ENCODE data around the gene PTPRM. TPM values are rescaled to one million over a fixed set of nuclear protein-coding genes. Genes with fewer than 3 reads are reported as not detected.
"Not testable (repeated sequence)": the region's sequence is repeated elsewhere in the genome, so short reads cannot be mapped to it uniquely, and the experiment has no call there.

The PTPRM gene
- total RNA-seq, 1 donor from 2014 or later = 13.9 TPM

- H3K27ac Mint-ChIP-seq = no peak overlapping the region
- Histone ChIP-seq H3K4me2 (no peak overlapping the region), H3K4me1 (no peaks in the 10 kb centered on the region), H4K20me1 (ENCODE audit: low read depth) (no peaks in the 10 kb centered on the region), H3K9ac (no peak overlapping the region), H3K9me3 (ENCODE audit: low read depth) (no peaks in the 10 kb centered on the region), H2AFZ (replicated peaks) (no peak overlapping the region), H3K79me2 (ENCODE audit: low read depth) (no peaks in the 10 kb centered on the region), H3K27me3 (no peaks in the 10 kb centered on the region), H3K36me3 (no peaks in the 10 kb centered on the region), H3F3A (ENCODE audit: low read depth) (no peaks in the 10 kb centered on the region), H3K4me3 (no peak overlapping the region), H3K27ac (no peak overlapping the region)
- H3K4me3 Mint-ChIP-seq = no peak overlapping the region
- H3K36me3 Mint-ChIP-seq = no peaks in the 10 kb centered on the region
- DNase-seq (ENCODE audit: low spot score) = no peak
- no peaks in the 10 kb centered on the region for H3K27me3 Mint-ChIP-seq (ENCODE audit: insufficient read depth, low read depth)
- peaks cover 6% of the 10 kb centered on the region for H3K4me1 Mint-ChIP-seq
- TF ChIP-seq CTCF (IDR thresholded peaks at IDR 0.05) (no peak), EZH2phosphoT487 (IDR thresholded peaks at IDR 0.05) (no peak), EZH2 (IDR thresholded peaks at IDR 0.05) (no peak)
- no peaks in the 10 kb centered on the region for H3K9me3 Mint-ChIP-seq
These were observed 391.2 kb downstream of the PTPRM start for GRCh38 chr18:7958081-7958896.

GRCh38 chr18:7958897-7959146 lies 391.7 kb downstream of the PTPRM start:
- H3K4me3 ChIP-seq = no peak overlapping the region
- no peak overlapping the region for H2AFZ ChIP-seq (replicated peaks)
- H3K9me3 ChIP-seq (ENCODE audit: low read depth) = no peaks in the 10 kb centered on the region
- TF ChIP-seq CTCF (IDR thresholded peaks at IDR 0.05) = no peak
- no peak for TF ChIP-seq EZH2phosphoT487 (IDR thresholded peaks at IDR 0.05)
- TF ChIP-seq EZH2 (IDR thresholded peaks at IDR 0.05) = no peak
- Mint-ChIP-seq H3K9me3 (no peaks in the 10 kb centered on the region), H3K4me1 (peaks cover 10% of the 10 kb centered on the region), H3K36me3 (no peaks in the 10 kb centered on the region), H3K27ac (no peak overlapping the region), H3K4me3 (no peak overlapping the region), H3K27me3 (ENCODE audit: insufficient read depth, low read depth) (no peaks in the 10 kb centered on the region)
- no peak for DNase-seq (ENCODE audit: low spot score)
- no peak overlapping the region for H3K27ac ChIP-seq
- H3K27me3 ChIP-seq = no peaks in the 10 kb centered on the region
- H3K9ac ChIP-seq = no peak overlapping the region
- no peaks in the 10 kb centered on the region for H3K79me2 ChIP-seq (ENCODE audit: low read depth)
- H3K4me1 ChIP-seq = no peaks in the 10 kb centered on the region
- no peaks in the 10 kb centered on the region for H3K36me3 ChIP-seq
- H3K4me2 ChIP-seq = no peak overlapping the region
- no peaks in the 10 kb centered on the region for H4K20me1 ChIP-seq (ENCODE audit: low read depth)
- H3F3A ChIP-seq (ENCODE audit: low read depth) = no peaks in the 10 kb centered on the region

- not testable (repeated sequence) for H3K9me3 ChIP-seq (ENCODE audit: low read depth); H3K27ac Mint-ChIP-seq; H3K27me3 ChIP-seq; H3K9me3 Mint-ChIP-seq; H4K20me1 ChIP-seq (ENCODE audit: low read depth); H3K4me3 Mint-ChIP-seq; H3K4me3 ChIP-seq; DNase-seq (ENCODE audit: low spot score); H3K36me3 ChIP-seq; H2AFZ ChIP-seq (replicated peaks); H3K4me2 ChIP-seq; H3F3A ChIP-seq (ENCODE audit: low read depth); H3K79me2 ChIP-seq (ENCODE audit: low read depth); H3K27me3 Mint-ChIP-seq (ENCODE audit: insufficient read depth, low read depth); H3K36me3 Mint-ChIP-seq; H3K4me1 ChIP-seq; H3K9ac ChIP-seq; H3K27ac ChIP-seq
- H3K4me1 Mint-ChIP-seq = peaks cover 14% of the 10 kb centered on the region
These were observed 399.6 kb downstream of the PTPRM start for GRCh38 chr18:7966682-7967081.

GRCh38 chr18:7974200-7974874 lies 407.2 kb downstream of the PTPRM start:
- Histone ChIP-seq H3F3A (ENCODE audit: low read depth) (no peaks in the 10 kb centered on the region), H3K4me3 (no peak overlapping the region), H3K9ac (no peak overlapping the region), H3K27me3 (no peaks in the 10 kb centered on the region), H3K36me3 (no peaks in the 10 kb centered on the region), H3K4me2 (no peak overlapping the region), H3K79me2 (ENCODE audit: low read depth) (no peaks in the 10 kb centered on the region), H4K20me1 (ENCODE audit: low read depth) (no peaks in the 10 kb centered on the region), H2AFZ (replicated peaks) (no peak overlapping the region), H3K9me3 (ENCODE audit: low read depth) (no peaks in the 10 kb centered on the region), H3K27ac (no peak overlapping the region), H3K4me1 (peaks cover 3% of the 10 kb centered on the region)
- Mint-ChIP-seq H3K9me3 (no peaks in the 10 kb centered on the region), H3K36me3 (no peaks in the 10 kb centered on the region), H3K27me3 (ENCODE audit: insufficient read depth, low read depth) (no peaks in the 10 kb centered on the region), H3K4me1 (peaks cover 16% of the 10 kb centered on the region), H3K4me3 (no peak overlapping the region), H3K27ac (no peak overlapping the region)
- DNase-seq (ENCODE audit: low spot score) = no peak
- no peak for TF ChIP-seq CTCF (IDR thresholded peaks at IDR 0.05)
- TF ChIP-seq EZH2 (IDR thresholded peaks at IDR 0.05) = no peak
- TF ChIP-seq EZH2phosphoT487 (IDR thresholded peaks at IDR 0.05) = no peak

All from neural progenitor cell (in vitro differentiated cells).